Measurements from ENCODE around the gene FANCE. TPM values are rescaled to one million over a fixed set of nuclear protein-coding genes. Genes with fewer than 3 reads are reported as not detected.
"Not testable (repeated sequence)": the region's sequence is repeated elsewhere in the genome, so short reads cannot be mapped to it uniquely, and the experiment has no call there.

The FANCE gene
- total RNA-seq, 2 donors from 2014 or later, result 1.8 to 3.7 TPM

DNA sequence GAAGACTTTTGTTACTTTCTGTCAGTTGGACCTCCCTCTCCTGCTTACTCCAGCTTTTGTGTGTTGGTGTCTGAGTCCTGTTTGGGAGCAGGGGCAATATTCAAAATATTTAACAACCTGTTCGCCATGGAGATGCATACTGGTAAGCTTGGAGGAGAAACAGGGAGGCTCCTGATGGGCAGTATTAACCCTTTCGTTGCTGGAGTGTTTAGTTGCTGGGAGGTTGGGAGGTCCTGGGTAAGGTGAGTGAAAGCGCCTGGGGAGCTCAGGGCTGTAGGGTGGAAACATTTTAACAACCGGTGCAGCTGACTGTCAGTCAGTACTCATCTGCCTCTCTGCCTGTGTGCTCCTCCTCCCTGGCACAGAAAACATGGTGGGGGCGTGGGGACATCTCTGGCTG, 56.4 kb downstream of the FANCE start:
- intact Hi-C loops (cut with DNase I), result no loop called here
- ATAC-seq, result no peak
- DNase-seq, result no peak

DNA sequence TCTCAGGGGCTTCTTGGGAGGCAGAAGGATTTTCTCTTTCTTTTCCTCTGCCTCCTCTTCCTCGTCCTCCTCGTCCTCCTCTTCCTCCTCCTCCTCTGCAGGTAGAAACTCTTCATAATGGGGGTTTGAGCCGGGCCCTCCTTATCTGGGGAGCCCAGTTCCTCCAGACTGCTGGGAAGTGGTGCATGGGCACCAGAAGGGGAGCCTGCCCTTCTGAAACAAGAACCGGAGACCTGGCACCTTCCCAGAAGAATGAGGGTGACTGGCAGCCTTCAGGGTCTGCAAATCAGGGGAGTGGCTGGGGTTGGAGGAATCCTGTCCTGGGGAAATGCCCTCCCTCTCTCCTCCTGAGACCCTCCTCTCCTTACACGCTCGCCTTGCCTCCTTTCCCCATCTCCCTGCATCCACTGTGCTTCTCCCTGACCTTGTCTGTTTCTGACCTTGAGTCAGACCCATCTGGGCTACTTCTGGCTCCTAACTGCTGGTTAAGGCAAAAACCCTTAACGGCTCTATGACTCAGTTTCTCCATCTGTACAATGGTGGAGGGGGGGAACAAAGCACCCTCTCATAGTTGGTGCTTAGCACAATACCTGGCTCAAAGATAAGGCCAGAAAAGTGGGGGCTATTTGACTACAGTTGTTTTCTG, 58.9 kb downstream of the FANCE start:
- no peak for DNase-seq
- intact Hi-C loops (cut with DNase I), result no loop called here
- no peak for ATAC-seq

DNA sequence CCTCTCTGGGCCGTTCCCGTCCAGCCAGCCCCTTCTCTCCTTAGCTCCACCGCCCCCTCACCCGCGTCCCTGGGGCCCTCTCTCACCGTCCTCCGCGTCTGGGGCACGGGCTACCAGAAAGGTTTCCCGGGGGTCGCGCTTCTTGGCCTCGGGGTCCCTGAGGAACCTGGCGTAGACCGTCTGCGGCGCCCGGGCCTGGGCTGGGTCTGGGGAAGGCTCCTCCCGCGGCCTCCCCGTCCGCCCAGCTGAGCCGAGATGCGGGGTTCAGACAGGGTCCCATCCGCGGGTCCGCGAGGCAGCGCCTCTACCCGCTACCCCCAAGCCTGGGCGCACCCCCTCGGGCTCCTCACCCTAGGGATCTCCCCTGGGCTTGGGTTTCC, 59.4 kb downstream of the FANCE start:
- peak in 1 of 2 donors; percentile 41 for ATAC-seq
- DNase-seq, result no peak
- intact Hi-C loops (cut with DNase I), result no loop called here

DNA sequence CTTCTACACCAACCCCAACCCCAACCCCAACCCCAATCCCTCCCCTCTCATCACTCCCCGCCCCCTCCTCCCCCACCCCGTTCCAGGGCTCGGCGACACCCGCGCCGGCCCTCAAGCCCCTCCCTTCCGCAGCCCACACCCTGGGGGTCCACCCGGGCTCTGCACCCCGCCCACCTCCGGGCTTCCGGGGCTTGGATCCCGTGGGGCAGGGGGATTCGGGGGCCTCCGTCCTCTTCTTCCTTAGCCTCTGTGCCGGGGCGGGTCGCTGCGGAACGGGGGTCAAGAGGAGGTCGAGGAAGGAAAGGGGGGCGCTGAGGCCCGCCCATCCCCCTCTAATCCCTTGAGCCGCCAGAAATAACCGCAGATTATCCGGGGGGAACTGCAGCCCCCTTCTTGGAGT, 59.9 kb downstream of the FANCE start:
- peak; percentile 10 to 19 for ATAC-seq
- intact Hi-C loops (cut with DNase I), result no loop called here
- no peak for DNase-seq

DNA sequence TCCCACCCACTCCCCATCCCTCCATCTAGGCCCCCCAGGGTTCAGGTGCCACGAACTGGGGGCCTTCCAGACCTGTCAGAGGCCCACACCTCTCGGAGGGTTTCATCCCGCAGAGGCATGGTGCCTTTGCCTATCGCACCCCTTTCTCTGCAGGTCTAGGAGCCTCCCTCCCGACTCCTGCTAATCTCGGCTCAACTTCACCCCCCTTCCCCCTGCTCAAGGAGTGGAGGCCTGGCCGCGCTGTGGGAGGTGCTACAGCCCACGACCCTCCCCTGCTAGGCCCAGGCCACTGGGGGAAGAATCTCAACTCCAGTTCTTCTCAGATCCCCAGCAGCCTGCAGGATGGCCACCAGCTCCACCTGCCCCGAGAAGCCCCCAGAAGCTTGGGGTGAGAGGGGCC, 60.6 kb downstream of the FANCE start, which contains the start of gene TULP1:
Gene TULP1 (minus strand): TSS at position 157 of the 400 bp plus-strand sequence. CDS start 38 bp downstream, at position 119.
- intact Hi-C loops (cut with DNase I), result no loop called here
- ATAC-seq (no peak), DNase-seq (no peak)

DNA sequence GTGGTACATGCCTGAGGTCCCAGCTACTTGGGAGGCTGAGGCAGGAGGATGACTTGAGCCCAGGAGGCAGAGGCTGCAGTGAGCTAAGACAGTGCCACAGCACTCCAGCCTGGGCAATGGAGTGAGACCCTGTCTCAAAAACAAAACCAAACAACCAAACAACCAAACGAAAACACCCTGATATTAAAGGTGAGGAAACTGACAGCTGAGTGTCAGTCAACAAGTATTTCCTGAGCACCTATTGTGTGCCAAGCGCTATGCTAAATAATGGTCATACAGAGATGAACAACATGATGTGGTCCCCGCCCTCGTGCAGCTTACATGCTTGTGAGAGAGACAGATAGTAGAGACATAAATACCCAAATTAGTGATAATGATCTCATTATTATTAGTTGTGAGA, 62.4 kb downstream of the FANCE start:
- ATAC-seq (no peak), DNase-seq (no peak)
- intact Hi-C loops (cut with DNase I), result no loop called here

DNA sequence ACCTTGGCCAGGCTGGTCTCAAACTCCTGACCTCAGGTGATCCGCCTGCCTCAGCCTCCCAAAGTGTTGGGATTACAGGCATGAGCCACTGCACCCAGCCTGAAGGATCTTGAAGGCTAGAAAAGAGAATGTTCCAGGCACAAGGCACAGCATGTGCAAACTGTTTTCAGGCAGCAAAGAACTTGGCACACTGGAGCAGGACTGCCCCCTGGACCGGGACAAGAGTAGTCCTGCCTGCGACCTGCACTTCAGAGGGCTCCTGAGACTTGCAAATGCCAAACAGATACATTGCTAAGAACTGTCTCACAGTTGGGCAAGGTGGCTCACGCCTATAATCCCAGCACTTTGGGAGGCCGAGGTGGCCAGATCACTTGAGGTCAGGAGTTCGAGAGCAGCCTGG, 63.8 kb downstream of the FANCE start:
- intact Hi-C loops (cut with DNase I); ATAC-seq; DNase-seq: not testable (repeated sequence)

Small RNAs within 50 kb of the gene (microRNA-seq; reads per million reads assigned to microRNA genes)
- 0 reads per million in 2 donors for gene MIR7111

Other genes starting within 250 kb of the FANCE start
- gene SCUBE3, start 238.4 kb upstream of the FANCE start, total RNA-seq, result under 1 TPM; 0.13 to 0.44 TPM
- 10 to 100 TPM; 24.1 to 26.4 TPM for gene ZNF76, start 192.6 kb upstream of the FANCE start, total RNA-seq
- gene DEF6, start 154.5 kb upstream of the FANCE start, total RNA-seq, result 1 to 10 TPM; 2.5 to 4.7 TPM
- 10 to 100 TPM; 14.1 to 21.3 TPM for gene PPARD, start 109.8 kb upstream of the FANCE start, total RNA-seq
- gene RPL10A, start 16.1 kb downstream of the FANCE start, total RNA-seq, result 100 to 1,000 TPM; 691 to 715 TPM
- gene TEAD3, start 44.7 kb downstream of the FANCE start, total RNA-seq, result 10 to 100 TPM; 22.4 to 39.6 TPM
- under 1 TPM in 1 of 2 donors, not detected in 1; 0.32 TPM for gene TULP1, start 60.6 kb downstream of the FANCE start, total RNA-seq
- gene FKBP5, start 236.6 kb downstream of the FANCE start, total RNA-seq, result 100 to 1,000 TPM; 101 to 117 TPM